GM18499 (cell line): ENCODE results near the gene CDH1.

Experiments
- ATAC-seq: cut with Tn5 transposase; IDR thresholded peaks from one replicate; pipeline ENCODE4 v1.9.1; 2021; ENCODE audit warnings: moderate number of reproducible peaks; ENCODE audit not compliant: insufficient read depth, unreplicated experiment

CDH1 gene

GRCh38 chr16:68756239-68756915 is 19.3 kb downstream of the CDH1 start:
- peak; percentile 40 for ATAC-seq

- ATAC-seq: no peak
Measured at GRCh38 chr16:68757625-68757935, 20.5 kb downstream of the CDH1 start.

DNA sequence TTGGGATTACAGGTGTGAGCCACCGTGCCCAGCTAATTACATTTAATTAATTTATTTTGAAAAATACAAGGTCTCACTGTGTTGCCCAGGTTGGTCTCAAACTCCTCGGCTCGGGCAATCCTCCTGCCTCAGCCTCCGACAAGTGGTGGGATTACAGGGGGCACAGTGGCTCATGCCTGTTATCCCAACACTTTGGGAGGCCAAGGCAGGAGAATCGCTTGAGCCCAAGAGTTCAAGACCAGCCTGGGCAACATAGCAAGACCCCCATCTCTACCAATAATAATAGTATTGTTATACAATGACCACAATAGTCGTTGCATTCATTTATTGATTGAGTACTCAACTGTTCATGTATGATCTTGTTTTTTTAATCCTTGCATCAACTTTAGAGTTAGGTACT is 22.0 kb downstream of the CDH1 start:
- ATAC-seq: no peak

DNA sequence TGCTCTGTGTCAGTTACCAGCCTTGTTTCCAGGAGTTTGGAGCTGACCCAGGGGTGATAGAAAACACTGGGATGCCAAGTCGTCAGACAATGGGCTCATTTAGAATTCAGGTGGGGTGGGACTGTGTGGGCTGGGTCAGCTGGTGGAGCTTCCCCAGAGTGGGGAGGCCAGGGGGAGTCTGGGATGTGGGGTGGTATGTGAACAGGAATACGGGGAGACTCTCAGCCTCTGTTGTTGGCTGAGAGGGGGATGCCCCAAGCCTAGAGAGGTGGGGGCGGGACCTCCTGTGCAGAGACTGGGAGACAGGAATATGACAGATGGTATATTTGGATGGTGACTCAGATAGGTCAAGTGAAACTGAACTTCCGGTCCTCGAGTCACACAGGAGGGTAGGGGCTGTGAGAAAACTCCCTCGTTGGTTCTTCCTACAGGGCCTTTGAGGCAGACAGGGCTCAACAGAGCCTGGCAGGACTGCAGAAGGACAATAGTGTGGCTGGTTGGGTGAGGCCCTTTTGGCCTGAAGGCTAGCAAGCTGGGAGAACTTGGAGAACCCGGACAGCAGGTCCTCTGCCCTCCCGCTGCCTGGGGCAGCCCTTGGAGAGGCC is 23.7 kb downstream of the CDH1 start:
- peak; percentile 43 for ATAC-seq

DNA sequence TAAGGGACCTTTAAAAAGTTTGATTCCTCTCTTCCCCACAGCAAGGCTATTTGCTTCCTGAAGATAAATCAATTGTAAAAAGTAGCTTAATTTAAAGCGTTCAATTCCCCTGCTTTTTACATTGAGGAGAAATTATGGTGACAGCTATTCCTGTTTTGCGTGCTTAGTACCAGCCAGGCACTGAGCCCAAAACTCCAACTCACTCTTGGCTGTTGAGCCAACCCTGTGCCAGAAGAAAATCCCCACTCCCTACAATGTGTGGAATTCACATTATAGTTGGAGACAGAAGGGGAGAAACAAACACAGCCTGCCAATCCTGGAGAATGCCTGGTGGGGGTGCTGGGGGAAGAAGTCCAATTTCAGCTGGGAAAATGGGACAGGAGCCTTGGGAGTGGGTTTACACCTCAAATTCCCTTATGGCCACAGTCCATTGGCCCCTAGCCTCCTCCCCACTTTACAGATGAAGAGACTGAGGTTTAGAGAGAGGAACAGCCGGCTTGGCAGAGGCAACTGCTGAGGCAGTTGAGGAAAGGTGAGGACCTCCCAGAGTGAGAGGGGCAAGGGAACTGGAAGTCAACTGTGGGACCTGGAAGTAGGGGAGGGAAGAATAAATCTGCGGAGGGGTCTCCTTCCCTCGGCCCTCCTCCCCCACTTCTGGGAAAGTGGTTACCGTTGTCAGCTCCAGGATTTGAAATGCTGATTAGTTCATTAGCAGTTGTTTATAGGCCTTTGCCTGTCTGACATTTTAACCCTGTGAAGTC is 26.1 kb downstream of the CDH1 start:
- no peak for ATAC-seq

GRCh38 chr16:68764862-68765261 is 27.8 kb downstream of the CDH1 start:
- no peak for ATAC-seq

GRCh38 chr16:68767581-68767980 is 30.5 kb downstream of the CDH1 start:
- no peak for ATAC-seq

GRCh38 chr16:68768175-68768574 is 31.1 kb downstream of the CDH1 start:
- no peak for ATAC-seq

DNA sequence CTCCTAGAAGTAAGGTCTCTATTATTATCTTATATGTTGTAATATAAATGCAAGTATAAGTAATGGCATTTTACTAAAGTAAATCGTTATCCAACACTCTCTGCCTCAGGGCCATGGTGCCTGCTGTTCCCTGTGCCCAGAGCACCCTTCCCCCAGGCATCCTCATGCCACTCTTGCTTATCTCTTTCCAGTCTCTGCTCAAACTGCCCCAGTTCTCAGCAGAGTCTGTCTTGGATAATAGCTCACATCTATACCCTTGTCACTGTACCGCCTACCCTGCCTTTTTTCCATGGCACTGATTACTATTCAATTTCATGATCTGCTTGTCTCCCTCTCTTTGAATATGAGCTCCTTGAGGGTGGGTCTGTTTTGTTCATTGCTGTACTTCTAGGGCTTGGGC is 31.7 kb downstream of the CDH1 start:
- no peak for ATAC-seq

DNA sequence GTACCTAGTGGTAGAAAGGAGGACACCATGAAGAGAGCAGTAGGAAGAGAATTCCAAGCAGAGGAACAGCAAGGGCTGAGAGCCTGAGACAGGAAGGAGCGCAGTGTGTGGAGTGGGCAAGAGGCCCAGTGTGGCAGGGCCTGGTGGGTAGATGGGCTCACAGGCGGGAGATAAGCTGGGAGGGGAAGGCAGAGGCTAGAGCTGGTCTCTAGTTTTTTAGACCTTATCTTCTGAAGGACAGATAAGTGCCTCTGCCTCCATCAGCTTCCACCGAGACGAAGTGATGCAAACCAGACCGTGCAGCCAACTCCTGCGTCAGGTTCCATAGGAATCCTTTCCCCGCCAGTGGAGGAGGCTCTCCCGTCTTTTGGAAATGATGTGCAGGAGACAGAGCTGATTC is 33.6 kb downstream of the CDH1 start:
- ATAC-seq: no peak

- no peak for ATAC-seq
Measured at GRCh38 chr16:68772030-68772681, 35.1 kb downstream of the CDH1 start.

DNA sequence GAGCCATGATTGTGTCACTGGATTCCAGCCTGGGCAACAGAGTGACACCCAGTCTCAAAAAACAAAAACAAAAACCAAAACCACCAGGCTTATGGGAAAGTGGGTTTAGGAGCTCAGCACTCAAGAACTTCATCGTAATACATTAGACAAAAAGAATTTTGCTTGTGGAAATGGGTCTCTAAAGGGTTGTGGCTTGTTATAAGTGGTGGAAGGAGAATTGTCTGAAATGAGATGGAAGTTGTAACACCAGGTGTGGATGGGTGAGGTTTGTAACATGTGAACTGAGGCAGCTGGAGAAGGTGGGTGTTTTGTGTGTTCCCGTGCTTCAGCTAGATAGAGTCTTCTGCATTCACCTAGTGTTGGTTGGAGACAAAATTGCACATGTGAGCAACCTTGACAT is 35.8 kb downstream of the CDH1 start:
- ATAC-seq: no peak

- ATAC-seq: no peak
Measured at GRCh38 chr16:68774982-68775634, 38.0 kb downstream of the CDH1 start.

- ATAC-seq: peak; percentile 76
Measured at GRCh38 chr16:68776821-68777485, 39.9 kb downstream of the CDH1 start.

DNA sequence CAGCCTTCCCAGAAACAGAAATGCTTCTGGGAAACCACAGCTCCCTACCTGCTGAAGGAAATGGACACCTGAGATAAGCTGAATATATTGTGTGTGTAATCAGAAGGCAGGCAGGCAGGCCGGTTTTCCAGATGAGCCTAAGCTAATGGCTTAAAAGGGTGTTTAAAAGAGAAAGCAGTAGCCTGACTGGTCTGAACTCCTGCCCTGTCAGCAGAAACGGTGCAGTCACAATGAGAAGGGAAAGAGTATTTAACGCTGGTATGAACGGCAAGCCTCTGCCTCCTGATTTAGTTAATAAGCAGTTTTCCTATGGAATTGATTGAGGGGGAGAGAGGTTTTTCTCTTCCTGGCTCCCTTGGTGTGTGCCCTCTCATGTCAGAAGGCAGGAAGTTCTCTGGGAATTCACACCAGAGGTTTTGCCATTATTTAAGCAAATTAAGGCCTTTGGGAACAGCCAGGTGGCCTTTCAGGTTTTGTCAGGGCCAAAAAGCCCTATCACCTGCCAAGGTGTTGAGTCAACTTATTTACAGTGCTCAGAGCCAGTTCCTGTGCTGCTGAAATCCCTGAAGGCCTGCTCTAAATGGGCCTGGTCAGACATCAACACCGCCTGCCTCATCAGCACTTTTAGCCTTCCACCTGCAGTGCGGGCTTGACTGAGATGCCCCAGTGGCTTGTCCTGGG is 41.6 kb downstream of the CDH1 start:
- ATAC-seq: no peak

DNA sequence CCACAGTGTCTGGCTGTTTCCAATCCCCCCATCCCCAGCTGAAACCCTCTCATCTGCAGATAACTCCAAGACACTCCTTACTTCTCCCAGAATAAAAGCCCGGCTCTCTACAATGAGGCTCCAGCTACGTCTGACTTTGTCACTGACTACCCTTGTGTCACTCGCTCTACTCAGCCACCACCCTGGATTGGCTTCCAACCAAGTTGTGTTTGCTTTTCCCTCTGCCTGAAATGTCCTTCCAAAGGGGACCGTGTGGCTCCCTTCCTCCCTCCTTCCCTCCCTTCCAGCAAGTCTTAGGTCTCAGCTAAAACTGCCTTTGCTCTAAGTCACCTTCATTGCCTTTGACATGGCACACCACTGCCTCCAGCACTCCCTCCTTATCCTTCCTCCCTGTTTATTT is 42.8 kb downstream of the CDH1 start:
- ATAC-seq: no peak

- ATAC-seq: no peak
Measured at GRCh38 chr16:68781784-68782183, 44.7 kb downstream of the CDH1 start.

- no peak for ATAC-seq
Measured at GRCh38 chr16:68782198-68783174, 45.4 kb downstream of the CDH1 start.

GRCh38 chr16:68784226-68784625 is 47.1 kb downstream of the CDH1 start:
- ATAC-seq: no peak
